Measurements from ENCODE around the gene OR4D9. TPM values are rescaled to one million over a fixed set of nuclear protein-coding genes. Genes with fewer than 3 reads are reported as not detected.
"Not testable (repeated sequence)": the region's sequence is repeated elsewhere in the genome, so short reads cannot be mapped to it uniquely, and the experiment has no call there.

Gene OR4D9
- total RNA-seq, 4 donors from 2014 or later, result not detected

DNA sequence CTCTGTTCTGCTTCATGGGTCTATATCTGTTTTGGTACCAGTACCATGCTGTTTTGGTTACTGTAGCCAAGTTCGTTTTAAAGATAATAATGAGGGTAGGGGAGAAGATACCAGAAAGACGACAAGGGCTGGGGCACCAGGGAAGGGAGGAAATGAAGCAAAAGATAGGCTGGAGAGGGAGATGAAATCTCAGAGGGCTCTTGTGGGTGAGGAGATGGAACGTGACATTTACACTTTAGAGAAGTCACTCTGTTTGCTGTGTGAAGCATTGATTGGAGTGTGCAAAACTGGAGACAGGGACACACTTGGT lies 33.5 kb downstream of the OR4D9 start:
- no peaks in the 10 kb centered on the region for H3K9me3 ChIP-seq
- no peaks in the 10 kb centered on the region for H3K27me3 ChIP-seq
- TF ChIP-seq POLR2A (IDR thresholded peaks at IDR 0.05), result no peak
- TF ChIP-seq, protein P1, sequence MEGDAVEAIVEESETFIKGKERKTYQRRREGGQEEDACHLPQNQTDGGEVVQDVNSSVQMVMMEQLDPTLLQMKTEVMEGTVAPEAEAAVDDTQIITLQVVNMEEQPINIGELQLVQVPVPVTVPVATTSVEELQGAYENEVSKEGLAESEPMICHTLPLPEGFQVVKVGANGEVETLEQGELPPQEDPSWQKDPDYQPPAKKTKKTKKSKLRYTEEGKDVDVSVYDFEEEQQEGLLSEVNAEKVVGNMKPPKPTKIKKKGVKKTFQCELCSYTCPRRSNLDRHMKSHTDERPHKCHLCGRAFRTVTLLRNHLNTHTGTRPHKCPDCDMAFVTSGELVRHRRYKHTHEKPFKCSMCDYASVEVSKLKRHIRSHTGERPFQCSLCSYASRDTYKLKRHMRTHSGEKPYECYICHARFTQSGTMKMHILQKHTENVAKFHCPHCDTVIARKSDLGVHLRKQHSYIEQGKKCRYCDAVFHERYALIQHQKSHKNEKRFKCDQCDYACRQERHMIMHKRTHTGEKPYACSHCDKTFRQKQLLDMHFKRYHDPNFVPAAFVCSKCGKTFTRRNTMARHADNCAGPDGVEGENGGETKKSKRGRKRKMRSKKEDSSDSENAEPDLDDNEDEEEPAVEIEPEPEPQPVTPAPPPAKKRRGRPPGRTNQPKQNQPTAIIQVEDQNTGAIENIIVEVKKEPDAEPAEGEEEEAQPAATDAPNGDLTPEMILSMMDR (IDR thresholded peaks at IDR 0.05), result no peak
- no peaks in the 10 kb centered on the region for H3K36me3 ChIP-seq
- no peak for DNase-seq
- no peak overlapping the region for H3K4me3 ChIP-seq
- H3K27ac ChIP-seq, result no peak overlapping the region
- H3K4me1 ChIP-seq, result no peaks in the 10 kb centered on the region

DNA sequence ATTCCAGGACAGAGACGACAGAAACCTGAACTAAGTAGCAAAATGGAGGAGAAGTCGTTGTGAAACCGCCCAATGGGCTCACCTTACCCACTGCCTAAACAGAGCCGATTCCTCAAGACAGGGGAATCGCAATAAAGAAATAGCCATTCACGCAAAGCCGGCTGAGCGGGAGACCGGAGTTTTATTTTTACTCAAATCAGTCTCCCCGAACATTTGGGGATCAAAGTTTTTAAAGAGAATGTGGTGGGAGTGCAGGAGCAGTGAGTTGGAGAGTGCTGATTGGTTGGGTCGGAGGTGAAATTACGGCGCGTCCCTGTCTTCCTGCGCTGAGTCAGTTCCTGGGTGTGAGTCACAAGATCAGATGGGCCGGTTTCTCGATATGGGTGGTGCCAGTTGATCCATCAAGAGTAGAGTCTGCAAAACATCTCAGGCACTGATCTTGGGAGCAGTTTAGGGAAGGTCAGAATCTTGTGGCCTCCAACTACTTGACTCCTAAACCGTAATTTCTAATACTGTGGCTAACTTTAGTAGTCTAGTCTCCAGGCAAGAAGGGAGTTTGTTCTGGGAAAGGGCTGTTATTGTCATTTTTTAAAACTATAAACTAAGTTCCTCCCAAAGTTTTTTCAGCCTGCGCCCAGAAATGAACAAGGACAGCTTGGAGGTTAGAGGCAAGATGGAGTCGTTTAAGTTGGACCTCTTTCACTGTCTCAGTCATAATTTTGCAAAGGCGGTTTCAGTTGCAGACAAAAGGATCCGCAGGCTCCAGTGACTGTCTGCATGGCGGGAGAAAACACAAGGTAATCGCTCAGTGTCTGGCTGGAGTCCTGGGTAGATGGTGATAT lies 34.1 kb downstream of the OR4D9 start:
- DNase-seq, result no peak
- no peak for TF ChIP-seq POLR2A (IDR thresholded peaks at IDR 0.05)
- TF ChIP-seq, protein P1 (IDR thresholded peaks at IDR 0.05), result no peak
- Histone ChIP-seq H3K4me1 (no peaks in the 10 kb centered on the region), H3K9me3 (no peaks in the 10 kb centered on the region), H3K4me3 (no peak overlapping the region), H3K27ac (no peak overlapping the region), H3K27me3 (no peaks in the 10 kb centered on the region), H3K36me3 (no peaks in the 10 kb centered on the region)

DNA sequence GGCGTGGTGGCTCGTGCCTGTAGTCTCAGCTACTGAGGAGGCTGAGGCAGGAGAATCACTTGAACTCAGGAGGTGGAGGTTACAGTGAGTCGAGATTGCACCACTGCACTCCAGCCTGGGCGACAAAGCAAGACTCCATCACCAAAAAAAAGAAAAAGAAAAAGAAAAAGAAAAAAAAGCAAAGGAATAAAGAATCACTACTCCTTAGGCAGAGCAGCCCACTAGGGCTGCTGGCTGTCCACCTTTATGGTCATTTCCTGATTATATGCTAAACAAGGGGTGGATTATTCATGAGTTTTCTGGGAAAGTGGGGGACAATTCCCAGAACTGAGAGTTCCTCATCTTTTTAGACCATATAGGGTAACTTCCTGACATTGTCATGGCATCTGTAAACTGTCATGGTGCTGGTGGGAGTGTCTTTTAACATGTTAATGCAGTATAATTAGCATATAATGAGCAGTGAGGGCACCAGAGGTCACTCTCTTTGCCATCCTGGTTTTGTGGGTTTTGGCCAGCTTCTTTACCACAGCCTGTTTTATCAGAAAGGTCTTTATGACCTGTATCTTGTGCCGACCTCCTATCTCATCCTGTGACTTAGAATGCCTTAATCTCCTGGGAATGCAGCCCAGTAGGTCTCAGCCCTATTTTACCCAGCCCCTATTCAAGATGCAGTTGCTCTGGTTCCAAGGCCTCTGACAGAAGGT lies 36.4 kb downstream of the OR4D9 start:
- not testable (repeated sequence) for H3K27ac ChIP-seq, H3K4me1 ChIP-seq, H3K27me3 ChIP-seq, DNase-seq, H3K9me3 ChIP-seq, H3K4me3 ChIP-seq, H3K36me3 ChIP-seq

DNA sequence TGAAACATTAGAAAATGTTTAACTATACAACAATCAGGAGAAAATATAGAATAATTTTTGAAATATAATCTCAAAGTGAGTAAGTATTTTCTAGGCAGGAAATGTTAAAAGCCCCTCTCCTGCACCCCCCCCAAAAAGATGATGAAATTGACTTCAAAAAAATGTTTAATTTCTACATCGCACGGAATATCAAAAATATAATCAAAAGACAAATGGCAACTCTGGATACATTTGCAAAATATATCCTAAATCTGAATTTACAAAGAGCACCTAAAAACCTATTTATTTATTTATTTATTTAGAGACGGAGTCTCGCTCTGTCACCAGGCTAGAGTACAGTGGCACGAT lies 36.9 kb downstream of the OR4D9 start:
- Histone ChIP-seq H3K4me3 (no peak overlapping the region), H3K4me1 (no peaks in the 10 kb centered on the region), H3K36me3 (no peaks in the 10 kb centered on the region), H3K27ac (no peak overlapping the region), H3K27me3 (no peaks in the 10 kb centered on the region), H3K9me3 (no peaks in the 10 kb centered on the region)
- TF ChIP-seq POLR2A (IDR thresholded peaks at IDR 0.05), result no peak
- TF ChIP-seq, protein P1 (IDR thresholded peaks at IDR 0.05), result no peak
- DNase-seq, result no peak

DNA sequence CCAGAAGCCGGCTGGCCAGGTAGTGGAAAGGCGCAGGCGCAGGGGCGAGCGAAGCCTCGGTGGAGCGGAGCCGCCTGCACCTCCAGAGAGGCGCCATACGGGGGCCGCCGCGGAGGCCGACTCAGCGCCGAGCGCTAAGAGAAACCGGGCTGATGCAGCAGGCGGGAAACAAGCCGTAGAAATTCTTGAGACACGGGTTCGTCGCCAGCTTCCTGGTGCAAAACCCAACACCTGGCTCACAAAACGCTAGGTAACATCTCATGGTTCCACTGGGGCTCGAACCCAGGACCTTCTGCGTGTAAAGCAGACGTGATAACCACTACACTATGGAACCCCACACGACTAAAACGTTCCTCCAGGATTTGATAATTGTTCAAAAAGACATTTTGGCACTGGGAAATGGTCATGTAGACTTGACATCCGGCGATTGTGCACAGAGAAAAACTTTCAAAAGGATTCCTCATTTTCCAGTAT lies 39.1 kb downstream of the OR4D9 start:
- peak; percentile 74 to 89 (median 82) for DNase-seq
- no peak for TF ChIP-seq POLR2A (IDR thresholded peaks at IDR 0.05)
- TF ChIP-seq, protein P1 (IDR thresholded peaks at IDR 0.05), result peak; percentile 23 to 70 (median 53)
- Histone ChIP-seq H3K27ac (peak overlapping the region; percentile 16 to 86 (median 78)), H3K27me3 (no peaks in the 10 kb centered on the region), H3K9me3 (no peaks in the 10 kb centered on the region), H3K4me1 (no peaks in the 10 kb centered on the region), H3K4me3 (peak overlapping the region; percentile 39 to 67 (median 57)), H3K36me3 (no peaks in the 10 kb centered on the region)
